GM06990 (cell line): Measurements from ENCODE around the gene CRPPA.
"Not testable (repeated sequence)": the region's sequence is repeated elsewhere in the genome, so short reads cannot be mapped to it uniquely, and the experiment has no call there.

Source experiments
- DNase-seq: peaks from one replicate; pipeline ENCODE4 v3.0.0-alpha.2; 2011; ENCODE audit not compliant: insufficient read length; ENCODE audit errors: extremely low read depth
- H3K27me3 ChIP-seq: replicated peaks from 2 replicates; pipeline ENCODE4 v1.6.0; 2011; ENCODE audit warnings: low read length; ENCODE audit not compliant: control insufficient read depth, insufficient read depth
- H3K36me3 ChIP-seq: 2 replicates; pipeline ENCODE4 v1.5.1; 2011; ENCODE audit warnings: low read length; ENCODE audit not compliant: control insufficient read depth, insufficient read depth
- H3K4me3 ChIP-seq: replicated peaks from 2 replicates; pipeline ENCODE4 v1.5.1; 2011; ENCODE audit warnings: low read depth, mild to moderate bottlenecking, control low read depth, low read length
- CTCF ChIP-seq: IDR thresholded peaks from 2 replicates; pipeline ENCODE4 v1.5.1; 2011; ENCODE audit warnings: low read length, control low read depth, mild to moderate bottlenecking, inconsistent platforms; ENCODE audit not compliant: insufficient read depth, poor library complexity, severe bottlenecking

CRPPA gene

GRCh38 chr7:16460789-16461493 lies 39.6 kb upstream of the CRPPA start:
- no peak for TF ChIP-seq CTCF
- no peaks in the 10 kb centered on the region for H3K27me3 ChIP-seq
- no peak for DNase-seq
- no peaks in the 10 kb centered on the region for H3K36me3 ChIP-seq
- H3K4me3 ChIP-seq = no peak overlapping the region

- H3K36me3 ChIP-seq, H3K4me3 ChIP-seq, DNase-seq, H3K27me3 ChIP-seq: not testable (repeated sequence)
These were observed 35.0 kb upstream of the CRPPA start for GRCh38 chr7:16456303-16456702.

- DNase-seq = no peak
- Histone ChIP-seq H3K36me3 (no peaks in the 10 kb centered on the region), H3K4me3 (no peak overlapping the region), H3K27me3 (no peaks in the 10 kb centered on the region)
- no peak for TF ChIP-seq CTCF
These were observed 34.3 kb upstream of the CRPPA start for GRCh38 chr7:16455591-16455990.

GRCh38 chr7:16450366-16450765 lies 29.0 kb upstream of the CRPPA start:
- DNase-seq = no peak
- TF ChIP-seq CTCF = no peak
- H3K36me3 ChIP-seq = no peaks in the 10 kb centered on the region
- H3K27me3 ChIP-seq = no peaks in the 10 kb centered on the region
- H3K4me3 ChIP-seq = no peak overlapping the region

GRCh38 chr7:16447876-16448275 lies 26.5 kb upstream of the CRPPA start:
- Histone ChIP-seq H3K4me3 (no peak overlapping the region), H3K36me3 (no peaks in the 10 kb centered on the region), H3K27me3 (no peaks in the 10 kb centered on the region)
- no peak for TF ChIP-seq CTCF
- no peak for DNase-seq

GRCh38 chr7:16446508-16446907 lies 25.2 kb upstream of the CRPPA start:
- Histone ChIP-seq H3K27me3 (no peaks in the 10 kb centered on the region), H3K4me3 (no peak overlapping the region), H3K36me3 (no peaks in the 10 kb centered on the region)
- no peak for DNase-seq
- TF ChIP-seq CTCF = no peak

GRCh38 chr7:16443871-16444270 lies 22.5 kb upstream of the CRPPA start:
- not testable (repeated sequence) for DNase-seq, H3K27me3 ChIP-seq, H3K4me3 ChIP-seq, H3K36me3 ChIP-seq
